ENCODE measurements around the gene CDK13.

Gene CDK13

GRCh38 chr7:40014376-40014775 is 64.3 kb downstream of the CDK13 start:
- Histone ChIP-seq H3K4me1 (ENCODE audit: insufficient read depth, insufficient read length) (no peaks in the 10 kb centered on the region), H3K27me3 (ENCODE audit: insufficient read depth, insufficient read length) (no peaks in the 10 kb centered on the region), H3K9ac (ENCODE audit: insufficient read length, low read depth) (no peak overlapping the region), H3K9me3 (ENCODE audit: insufficient read depth, low read length) (no peaks in the 10 kb centered on the region), H3K4me3 (ENCODE audit: insufficient read length, low read depth) (no peak overlapping the region), H3K36me3 (ENCODE audit: insufficient read depth, insufficient read length, low read length) (peaks cover 26% of the 10 kb centered on the region)
- no peak for TF ChIP-seq SUZ12 (IDR thresholded peaks at IDR 0.05; ENCODE audit: extremely low read depth, insufficient read depth, insufficient read length)
- TF ChIP-seq YY1 (IDR thresholded peaks at IDR 0.05; ENCODE audit: insufficient read depth, insufficient read length) = no peak
- no peak for TF ChIP-seq ZNF274 (IDR thresholded peaks at IDR 0.05; ENCODE audit: low read depth, low read length)
- no peak for DNase-seq (ENCODE audit: low read depth, low spot score)

- H3K27me3 ChIP-seq (ENCODE audit: insufficient read depth, insufficient read length) = no peaks in the 10 kb centered on the region
- no peak overlapping the region for H3K4me3 ChIP-seq (ENCODE audit: insufficient read length, low read depth)
- peaks cover 15% of the 10 kb centered on the region for H3K36me3 ChIP-seq (ENCODE audit: insufficient read depth, insufficient read length, low read length)
- no peak overlapping the region for H3K9ac ChIP-seq (ENCODE audit: insufficient read length, low read depth)
- TF ChIP-seq SUZ12 (IDR thresholded peaks at IDR 0.05; ENCODE audit: extremely low read depth, insufficient read depth, insufficient read length) (no peak), ZNF274 (IDR thresholded peaks at IDR 0.05; ENCODE audit: low read depth, low read length) (no peak), YY1 (IDR thresholded peaks at IDR 0.05; ENCODE audit: insufficient read depth, insufficient read length) (no peak)
- DNase-seq (ENCODE audit: low read depth, low spot score) = no peak
- H3K4me1 ChIP-seq (ENCODE audit: insufficient read depth, insufficient read length) = no peaks in the 10 kb centered on the region
- no peaks in the 10 kb centered on the region for H3K9me3 ChIP-seq (ENCODE audit: insufficient read depth, low read length)
Observed at GRCh38 chr7:40015790-40016296, 65.8 kb downstream of the CDK13 start.

- no peak for DNase-seq (ENCODE audit: low read depth, low spot score)
- Histone ChIP-seq H3K36me3 (ENCODE audit: insufficient read depth, insufficient read length, low read length) (peaks cover 16% of the 10 kb centered on the region), H3K9ac (ENCODE audit: insufficient read length, low read depth) (no peak overlapping the region), H3K9me3 (ENCODE audit: insufficient read depth, low read length) (no peaks in the 10 kb centered on the region), H3K4me1 (ENCODE audit: insufficient read depth, insufficient read length) (no peaks in the 10 kb centered on the region), H3K4me3 (ENCODE audit: insufficient read length, low read depth) (no peak overlapping the region), H3K27me3 (ENCODE audit: insufficient read depth, insufficient read length) (no peaks in the 10 kb centered on the region)
- no peak for TF ChIP-seq ZNF274 (IDR thresholded peaks at IDR 0.05; ENCODE audit: low read depth, low read length)
- TF ChIP-seq YY1 (IDR thresholded peaks at IDR 0.05; ENCODE audit: insufficient read depth, insufficient read length) = no peak
- TF ChIP-seq SUZ12 (IDR thresholded peaks at IDR 0.05; ENCODE audit: extremely low read depth, insufficient read depth, insufficient read length) = no peak
Observed at GRCh38 chr7:40019558-40019957, 69.5 kb downstream of the CDK13 start.

GRCh38 chr7:40024048-40024447 is 74.0 kb downstream of the CDK13 start:
- DNase-seq (ENCODE audit: low read depth, low spot score) = no peak
- TF ChIP-seq YY1 (IDR thresholded peaks at IDR 0.05; ENCODE audit: insufficient read depth, insufficient read length) = no peak
- no peak for TF ChIP-seq ZNF274 (IDR thresholded peaks at IDR 0.05; ENCODE audit: low read depth, low read length)
- no peak for TF ChIP-seq SUZ12 (IDR thresholded peaks at IDR 0.05; ENCODE audit: extremely low read depth, insufficient read depth, insufficient read length)
- H3K9ac ChIP-seq (ENCODE audit: insufficient read length, low read depth) = no peak overlapping the region
- no peaks in the 10 kb centered on the region for H3K4me1 ChIP-seq (ENCODE audit: insufficient read depth, insufficient read length)
- no peaks in the 10 kb centered on the region for H3K9me3 ChIP-seq (ENCODE audit: insufficient read depth, low read length)
- H3K36me3 ChIP-seq (ENCODE audit: insufficient read depth, insufficient read length, low read length) = peaks cover 11% of the 10 kb centered on the region
- no peak overlapping the region for H3K4me3 ChIP-seq (ENCODE audit: insufficient read length, low read depth)
- no peaks in the 10 kb centered on the region for H3K27me3 ChIP-seq (ENCODE audit: insufficient read depth, insufficient read length)

GRCh38 chr7:40024841-40025240 is 74.8 kb downstream of the CDK13 start:
- H3K36me3 ChIP-seq (ENCODE audit: insufficient read depth, insufficient read length, low read length) = peaks cover 11% of the 10 kb centered on the region
- H3K9ac ChIP-seq (ENCODE audit: insufficient read length, low read depth) = no peak overlapping the region
- H3K4me3 ChIP-seq (ENCODE audit: insufficient read length, low read depth) = no peak overlapping the region
- no peaks in the 10 kb centered on the region for H3K9me3 ChIP-seq (ENCODE audit: insufficient read depth, low read length)
- TF ChIP-seq YY1 (IDR thresholded peaks at IDR 0.05; ENCODE audit: insufficient read depth, insufficient read length) (no peak), SUZ12 (IDR thresholded peaks at IDR 0.05; ENCODE audit: extremely low read depth, insufficient read depth, insufficient read length) (no peak), ZNF274 (IDR thresholded peaks at IDR 0.05; ENCODE audit: low read depth, low read length) (no peak)
- no peaks in the 10 kb centered on the region for H3K27me3 ChIP-seq (ENCODE audit: insufficient read depth, insufficient read length)
- no peak for DNase-seq (ENCODE audit: low read depth, low spot score)
- H3K4me1 ChIP-seq (ENCODE audit: insufficient read depth, insufficient read length) = no peaks in the 10 kb centered on the region

GRCh38 chr7:40027545-40027944 is 77.5 kb downstream of the CDK13 start:
- Histone ChIP-seq H3K9ac (ENCODE audit: insufficient read length, low read depth) (no peak overlapping the region), H3K4me1 (ENCODE audit: insufficient read depth, insufficient read length) (no peaks in the 10 kb centered on the region), H3K36me3 (ENCODE audit: insufficient read depth, insufficient read length, low read length) (peaks cover 21% of the 10 kb centered on the region), H3K4me3 (ENCODE audit: insufficient read length, low read depth) (no peak overlapping the region), H3K27me3 (ENCODE audit: insufficient read depth, insufficient read length) (no peaks in the 10 kb centered on the region), H3K9me3 (ENCODE audit: insufficient read depth, low read length) (no peaks in the 10 kb centered on the region)
- TF ChIP-seq ZNF274 (IDR thresholded peaks at IDR 0.05; ENCODE audit: low read depth, low read length) (no peak), SUZ12 (IDR thresholded peaks at IDR 0.05; ENCODE audit: extremely low read depth, insufficient read depth, insufficient read length) (no peak), YY1 (IDR thresholded peaks at IDR 0.05; ENCODE audit: insufficient read depth, insufficient read length) (no peak)
- no peak for DNase-seq (ENCODE audit: low read depth, low spot score)

GRCh38 chr7:40033826-40034225 is 83.8 kb downstream of the CDK13 start:
- H3K36me3 ChIP-seq (ENCODE audit: insufficient read depth, insufficient read length, low read length) = peaks cover 20% of the 10 kb centered on the region
- H3K4me3 ChIP-seq (ENCODE audit: insufficient read length, low read depth) = no peak overlapping the region
- H3K4me1 ChIP-seq (ENCODE audit: insufficient read depth, insufficient read length) = no peaks in the 10 kb centered on the region
- H3K27me3 ChIP-seq (ENCODE audit: insufficient read depth, insufficient read length) = no peaks in the 10 kb centered on the region
- no peak for DNase-seq (ENCODE audit: low read depth, low spot score)
- H3K9ac ChIP-seq (ENCODE audit: insufficient read length, low read depth) = no peak overlapping the region
- TF ChIP-seq ZNF274 (IDR thresholded peaks at IDR 0.05; ENCODE audit: low read depth, low read length) (no peak), SUZ12 (IDR thresholded peaks at IDR 0.05; ENCODE audit: extremely low read depth, insufficient read depth, insufficient read length) (no peak), YY1 (IDR thresholded peaks at IDR 0.05; ENCODE audit: insufficient read depth, insufficient read length) (no peak)
- H3K9me3 ChIP-seq (ENCODE audit: insufficient read depth, low read length) = peaks cover 7% of the 10 kb centered on the region
